ENCODE data around the gene ANKZF1. TPM values are rescaled to one million over a fixed set of nuclear protein-coding genes. Genes with fewer than 3 reads are reported as not detected.

The ANKZF1 gene
- total RNA-seq, 1 donor = 35.1 TPM

GRCh38 chr2:219210196-219210885, 19.3 kb upstream of the ANKZF1 start:
- H3K4me1 ChIP-seq (ENCODE audit: insufficient read depth, low read length) = peaks cover 18% of the 10 kb centered on the region
- no peak for TF ChIP-seq CTCF (IDR thresholded peaks at IDR 0.05; ENCODE audit: extremely low read depth, low read depth, low read length)
- DNase-seq (ENCODE audit: insufficient read length, low spot score, missing footprints) = peak; percentile 45
- peaks cover 57% of the 10 kb centered on the region for H3K36me3 ChIP-seq (ENCODE audit: insufficient read depth, low read length)
- H3K27me3 ChIP-seq (ENCODE audit: insufficient read depth, low read length) = no peaks in the 10 kb centered on the region
- no peak overlapping the region for H3K4me3 ChIP-seq (ENCODE audit: insufficient read depth, low read length)
- no peaks in the 10 kb centered on the region for H4K20me1 ChIP-seq (ENCODE audit: insufficient read depth, low read length)
- H3K4me2 ChIP-seq (ENCODE audit: insufficient read depth, low read length) = no peak overlapping the region
- no peak overlapping the region for H2AFZ ChIP-seq (ENCODE audit: low read length)
- no peaks in the 10 kb centered on the region for H3K9me3 ChIP-seq (ENCODE audit: low read depth, low read length)
- peaks cover 3% of the 10 kb centered on the region for H3K79me2 ChIP-seq (ENCODE audit: insufficient read depth, low read length)
- H3K27ac ChIP-seq (ENCODE audit: low read depth, low read length) = no peak overlapping the region

- peak; percentile 43 for DNase-seq (ENCODE audit: insufficient read length, low spot score, missing footprints)
- Histone ChIP-seq H3K4me1 (ENCODE audit: insufficient read depth, low read length) (peaks cover 18% of the 10 kb centered on the region), H2AFZ (ENCODE audit: low read length) (no peak overlapping the region), H4K20me1 (ENCODE audit: insufficient read depth, low read length) (no peaks in the 10 kb centered on the region), H3K4me3 (ENCODE audit: insufficient read depth, low read length) (no peak overlapping the region), H3K27ac (ENCODE audit: low read depth, low read length) (no peak overlapping the region), H3K4me2 (ENCODE audit: insufficient read depth, low read length) (no peak overlapping the region), H3K27me3 (ENCODE audit: insufficient read depth, low read length) (no peaks in the 10 kb centered on the region), H3K79me2 (ENCODE audit: insufficient read depth, low read length) (peaks cover 4% of the 10 kb centered on the region), H3K9me3 (ENCODE audit: low read depth, low read length) (no peaks in the 10 kb centered on the region), H3K36me3 (ENCODE audit: insufficient read depth, low read length) (peaks cover 61% of the 10 kb centered on the region)
- no peak for TF ChIP-seq CTCF (IDR thresholded peaks at IDR 0.05; ENCODE audit: extremely low read depth, low read depth, low read length)
Measured at GRCh38 chr2:219210886-219211362, 18.7 kb upstream of the ANKZF1 start.

DNA sequence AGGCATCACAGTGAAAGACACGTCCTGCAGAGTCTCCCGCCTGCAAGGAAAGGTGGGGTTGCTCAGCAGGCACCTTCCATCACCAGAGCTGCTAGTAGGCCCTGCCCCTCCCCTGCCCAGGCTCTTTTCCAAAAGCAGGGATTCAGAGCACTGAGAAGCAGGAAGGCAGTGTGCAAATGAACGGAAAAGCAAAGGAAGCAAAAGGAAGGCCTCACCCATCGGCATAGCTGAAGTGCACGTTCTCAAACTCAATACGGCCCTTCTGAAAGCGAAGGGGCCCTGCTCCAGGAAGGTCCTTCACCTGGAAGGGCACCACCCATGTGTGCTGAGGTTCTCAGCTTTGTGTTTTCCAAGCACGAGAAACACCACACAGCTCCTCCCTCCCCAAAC, 16.6 kb upstream of the ANKZF1 start:
- Histone ChIP-seq H3K4me2 (ENCODE audit: insufficient read depth, low read length) (no peak overlapping the region), H3K4me3 (ENCODE audit: insufficient read depth, low read length) (no peak overlapping the region), H3K36me3 (ENCODE audit: insufficient read depth, low read length) (peaks cover 64% of the 10 kb centered on the region), H3K79me2 (ENCODE audit: insufficient read depth, low read length) (peaks cover 3% of the 10 kb centered on the region), H4K20me1 (ENCODE audit: insufficient read depth, low read length) (no peaks in the 10 kb centered on the region), H3K4me1 (ENCODE audit: insufficient read depth, low read length) (peaks cover 12% of the 10 kb centered on the region), H3K27ac (ENCODE audit: low read depth, low read length) (no peak overlapping the region), H3K27me3 (ENCODE audit: insufficient read depth, low read length) (no peaks in the 10 kb centered on the region), H2AFZ (ENCODE audit: low read length) (no peak overlapping the region), H3K9me3 (ENCODE audit: low read depth, low read length) (no peaks in the 10 kb centered on the region)
- TF ChIP-seq CTCF (IDR thresholded peaks at IDR 0.05; ENCODE audit: extremely low read depth, low read depth, low read length) = no peak
- no peak for DNase-seq (ENCODE audit: insufficient read length, low spot score, missing footprints)

- Histone ChIP-seq H3K4me2 (ENCODE audit: insufficient read depth, low read length) (no peak overlapping the region), H3K79me2 (ENCODE audit: insufficient read depth, low read length) (peaks cover 3% of the 10 kb centered on the region), H3K4me3 (ENCODE audit: insufficient read depth, low read length) (no peak overlapping the region), H2AFZ (ENCODE audit: low read length) (no peak overlapping the region), H3K36me3 (ENCODE audit: insufficient read depth, low read length) (peaks cover 59% of the 10 kb centered on the region), H3K27ac (ENCODE audit: low read depth, low read length) (no peak overlapping the region), H3K9me3 (ENCODE audit: low read depth, low read length) (no peaks in the 10 kb centered on the region), H3K4me1 (ENCODE audit: insufficient read depth, low read length) (peaks cover 13% of the 10 kb centered on the region), H3K27me3 (ENCODE audit: insufficient read depth, low read length) (no peaks in the 10 kb centered on the region), H4K20me1 (ENCODE audit: insufficient read depth, low read length) (no peaks in the 10 kb centered on the region)
- no peak for TF ChIP-seq CTCF (IDR thresholded peaks at IDR 0.05; ENCODE audit: extremely low read depth, low read depth, low read length)
- no peak for DNase-seq (ENCODE audit: insufficient read length, low spot score, missing footprints)
Measured at GRCh38 chr2:219213486-219214071, 16.0 kb upstream of the ANKZF1 start.

Measured in osteoblast (primary cell).